NCI-H2107 treated with DMSO at 0.1 percent for 48 hours (cell line): Measurements from ENCODE around the gene SQOR.

ENCODE experiments used
- DNase-seq: peaks from one replicate; lab custom pipeline; 2025; ENCODE audit not compliant: unreplicated experiment; lab: John Stamatoyannopoulos, UW

The SQOR gene

DNA sequence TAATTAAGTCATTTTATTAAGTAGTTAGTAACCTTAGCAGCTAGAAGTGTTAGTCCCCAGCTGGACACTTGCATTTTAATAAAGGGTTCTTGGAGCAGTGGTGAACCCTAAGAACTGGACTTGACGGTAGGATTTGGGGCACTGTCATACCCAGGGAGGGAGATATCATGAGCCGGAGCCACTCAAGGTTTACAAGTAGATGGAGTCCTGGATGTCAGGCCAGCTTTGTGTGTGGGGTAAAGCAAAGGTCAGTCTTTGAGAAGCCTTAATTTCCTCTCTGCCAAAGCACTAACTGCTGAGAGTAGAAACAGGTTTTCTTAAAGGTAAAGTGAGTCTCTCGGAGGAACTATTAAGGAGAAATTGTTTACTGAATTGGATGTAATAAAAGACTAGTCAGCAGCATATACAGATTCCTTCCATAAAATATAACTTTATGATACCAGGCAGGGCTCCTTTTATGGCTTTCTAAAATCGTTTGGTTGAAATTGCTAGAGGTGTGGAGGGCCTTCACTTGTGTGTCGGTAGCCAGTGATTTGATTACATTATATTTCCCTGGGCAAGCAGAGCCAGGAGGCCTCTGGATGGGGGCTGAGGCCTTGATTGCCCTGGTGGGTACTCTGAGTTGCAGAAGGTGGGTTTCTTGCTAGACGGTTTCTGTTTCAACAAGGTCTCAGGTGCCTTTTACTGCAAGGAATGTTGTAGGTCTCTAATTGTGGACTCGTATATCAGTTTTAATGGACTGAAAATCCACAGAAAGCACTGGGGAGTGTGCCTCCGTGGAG is 23.1 kb downstream of the SQOR start:
- no peak for DNase-seq

DNA sequence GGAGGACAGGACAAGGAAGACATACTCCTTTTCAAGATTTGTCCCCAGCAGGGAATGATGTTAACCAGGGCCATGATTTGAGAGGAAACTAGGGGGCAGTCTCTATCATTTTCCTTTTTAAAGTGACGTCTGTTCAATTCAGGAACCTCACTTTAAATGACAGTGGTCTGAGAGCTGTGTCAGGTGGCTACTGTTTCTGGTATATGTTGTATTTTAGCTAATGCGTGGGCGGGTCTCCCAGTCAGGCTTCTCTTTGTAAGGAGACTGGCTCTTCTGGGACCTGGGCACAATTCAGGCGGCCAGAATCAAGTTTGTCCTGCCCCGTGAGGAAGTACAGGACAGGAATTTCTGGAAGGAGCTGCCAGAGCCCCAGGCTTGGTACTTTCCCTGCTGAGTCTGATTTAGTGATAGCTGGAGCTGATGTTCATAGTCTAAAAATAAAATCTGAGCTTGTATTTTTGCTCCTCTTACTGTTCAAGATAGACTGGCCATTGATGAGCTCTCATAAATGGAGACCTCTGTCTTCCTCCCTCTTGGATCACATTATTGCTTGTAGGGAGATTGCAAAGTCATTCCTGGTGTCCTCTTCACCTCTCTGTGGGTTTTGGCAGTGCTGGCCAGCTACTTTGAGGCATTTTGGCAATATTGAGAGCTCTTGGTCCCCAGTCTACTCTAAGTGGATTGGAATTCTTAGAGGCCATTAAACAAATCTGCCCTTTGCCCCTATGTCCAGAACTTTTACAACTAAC is 25.6 kb downstream of the SQOR start:
- DNase-seq = no peak

DNA sequence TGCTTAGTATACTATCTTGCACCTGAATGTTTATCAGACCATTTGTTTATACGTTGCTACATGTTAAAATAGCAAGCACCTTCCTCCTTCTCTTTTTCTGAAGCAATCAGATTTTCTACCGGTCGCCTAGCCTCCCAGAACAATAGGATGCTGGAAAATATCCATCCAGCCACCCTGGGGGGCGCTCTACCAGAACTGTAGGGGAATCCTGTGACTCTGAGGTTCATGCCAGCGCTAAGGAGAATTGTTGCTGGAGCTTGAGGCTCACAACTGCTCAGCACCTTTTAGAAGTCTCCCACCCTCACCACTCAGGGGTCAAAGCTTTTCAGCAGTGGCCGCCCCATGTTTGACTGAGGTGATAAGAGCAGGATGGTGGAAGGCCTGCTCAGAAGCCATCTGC is 27.5 kb downstream of the SQOR start:
- no peak for DNase-seq

DNA sequence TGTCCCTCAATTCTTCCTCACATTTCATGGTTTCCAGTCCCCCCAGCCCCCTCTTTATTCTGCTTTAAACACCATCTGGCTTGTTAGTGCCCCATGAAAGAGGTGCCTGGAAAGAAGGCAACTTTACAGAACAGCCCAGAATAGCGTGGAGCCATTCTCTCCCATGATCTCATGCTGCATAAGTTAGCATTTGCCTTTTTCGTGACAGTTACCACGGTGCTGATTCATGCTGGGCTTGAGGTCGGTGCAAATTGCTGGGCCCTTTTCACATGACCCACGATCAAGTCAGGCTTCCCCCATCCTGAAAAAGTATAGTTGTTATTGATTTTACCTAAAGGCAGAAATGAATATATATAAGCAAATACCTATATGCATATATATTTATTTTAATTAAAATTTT is 29.6 kb downstream of the SQOR start:
- no peak for DNase-seq

DNA sequence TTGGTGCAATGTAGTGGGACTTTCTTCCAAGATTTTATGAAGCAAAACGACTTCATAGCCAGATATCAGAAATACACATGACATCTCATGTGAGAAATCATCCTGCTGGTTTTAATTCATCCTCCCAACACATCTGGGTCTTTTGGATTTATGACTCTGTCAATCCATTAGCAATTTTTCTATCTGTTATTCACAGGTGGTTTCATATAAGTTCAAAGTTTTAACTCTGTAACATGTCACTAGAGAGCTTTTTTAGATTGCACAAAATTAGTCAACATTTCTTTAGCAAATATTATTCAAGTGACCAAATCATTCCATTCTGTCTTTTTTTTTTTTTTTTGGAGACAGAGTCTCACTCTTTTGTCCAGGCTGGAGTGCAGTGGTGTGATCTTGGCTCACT is 30.4 kb downstream of the SQOR start:
- DNase-seq = no peak

DNA sequence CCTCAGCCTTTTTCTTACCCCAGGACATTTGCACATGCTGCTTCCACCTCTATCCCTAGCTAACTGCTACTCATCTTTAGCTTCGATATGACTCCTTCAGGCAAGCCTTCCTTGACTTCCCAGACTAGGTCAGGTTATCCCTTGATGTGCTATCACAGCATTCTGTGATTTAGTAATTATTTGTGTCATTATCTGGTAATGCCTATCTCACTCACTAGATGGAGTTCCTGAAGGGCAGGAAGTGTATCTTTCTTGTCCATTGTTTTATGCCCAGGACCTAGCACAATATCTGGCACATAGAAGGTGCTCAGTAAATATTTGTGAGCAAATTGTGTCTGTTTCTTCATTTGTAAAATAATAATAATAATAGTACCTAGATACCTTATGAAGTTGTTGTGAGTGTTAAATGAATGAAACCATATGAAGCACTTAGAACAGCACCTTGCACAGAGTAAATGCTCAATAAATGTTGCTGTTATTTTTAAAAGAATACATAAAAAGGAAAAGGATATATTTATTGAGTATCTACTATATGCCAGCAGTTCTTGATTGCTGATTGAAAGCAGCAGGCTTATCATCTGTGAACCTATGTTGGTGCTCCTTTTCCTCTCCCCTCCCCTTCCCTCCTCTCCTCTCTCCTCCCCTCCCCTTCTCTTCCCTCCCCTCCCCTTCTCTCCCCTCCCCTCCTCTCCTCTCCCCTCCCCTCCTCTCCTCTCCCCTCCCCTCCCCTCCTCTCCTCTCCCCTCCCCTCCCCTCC is 31.5 kb downstream of the SQOR start:
- DNase-seq = no peak

DNA sequence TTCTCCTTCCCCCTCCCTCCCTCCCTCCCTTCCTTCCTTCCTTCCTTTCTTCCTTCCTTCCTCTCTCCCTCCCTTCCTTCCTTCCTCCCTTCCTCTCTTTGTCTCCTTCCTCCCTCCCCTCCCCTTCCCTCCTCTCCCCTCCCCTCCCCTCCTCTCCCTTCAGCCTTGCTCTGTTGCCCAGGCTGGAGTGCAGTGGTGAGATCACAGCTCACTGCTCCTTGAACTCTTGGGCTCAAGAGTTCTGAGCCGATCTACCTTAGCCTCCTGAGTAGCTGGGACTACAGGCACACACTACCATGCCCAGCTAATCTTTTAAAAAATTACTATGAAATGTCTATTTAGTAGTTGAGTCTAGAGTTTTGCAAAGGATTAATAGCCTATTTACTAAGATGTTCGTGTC is 32.2 kb downstream of the SQOR start:
- no peak for DNase-seq

DNA sequence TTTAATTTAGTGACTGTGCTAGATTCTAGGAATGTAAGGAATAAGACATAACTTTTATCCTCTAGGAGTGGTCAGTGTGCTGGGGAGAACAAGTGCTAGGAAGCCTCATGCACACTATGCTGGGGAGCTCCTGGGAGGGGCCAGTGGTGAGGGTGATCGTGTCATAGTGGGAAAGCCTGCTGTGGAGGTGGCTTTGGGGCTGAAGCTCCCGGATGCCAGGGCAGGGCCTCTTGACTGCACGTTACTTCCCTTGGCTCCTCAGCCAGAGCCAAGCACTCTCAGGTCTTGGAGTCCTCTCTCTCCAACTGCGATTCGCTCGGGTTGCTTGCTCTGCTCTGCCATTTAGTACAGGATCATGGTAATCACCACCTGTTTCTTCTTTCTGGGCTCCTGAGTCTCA is 33.6 kb downstream of the SQOR start:
- no peak for DNase-seq

DNA sequence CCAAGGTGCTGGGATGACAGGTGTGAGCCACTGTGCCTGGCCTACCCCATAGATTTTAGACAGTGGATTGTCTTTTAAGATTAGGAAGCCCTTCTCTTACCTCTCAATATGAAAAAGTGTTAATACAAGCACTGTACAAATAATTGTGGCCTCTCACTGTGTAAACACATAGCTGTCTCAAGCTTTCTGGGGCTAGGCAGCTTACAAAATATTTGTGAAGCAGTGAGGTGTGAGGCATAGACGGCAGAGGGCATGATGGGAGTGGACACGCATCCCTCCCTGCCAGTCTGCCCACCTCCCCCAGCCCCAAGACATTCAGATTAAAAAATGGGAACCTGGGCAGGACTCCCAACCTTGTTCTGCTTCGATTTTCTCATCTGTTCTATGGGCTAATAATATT is 34.6 kb downstream of the SQOR start:
- DNase-seq = no peak

DNA sequence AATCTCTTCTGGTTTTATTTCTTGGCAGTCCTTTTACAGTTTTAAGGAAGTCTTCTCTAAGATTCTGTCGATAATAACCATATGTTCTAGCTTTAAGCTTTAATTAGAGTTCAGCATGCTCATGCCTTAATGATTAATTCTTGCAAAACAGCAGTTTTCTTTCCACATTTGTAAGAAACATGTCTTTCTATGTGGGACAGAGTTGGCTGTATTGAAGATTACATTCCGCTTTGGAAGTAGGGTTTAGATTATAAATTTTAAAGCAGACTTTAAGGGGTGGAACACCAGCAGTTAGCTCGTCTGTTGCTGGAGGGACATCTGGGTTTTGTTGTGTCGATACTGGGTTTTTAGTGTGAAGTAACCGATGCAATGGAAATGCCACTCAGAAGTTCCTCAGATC is 35.3 kb downstream of the SQOR start:
- DNase-seq = no peak

DNA sequence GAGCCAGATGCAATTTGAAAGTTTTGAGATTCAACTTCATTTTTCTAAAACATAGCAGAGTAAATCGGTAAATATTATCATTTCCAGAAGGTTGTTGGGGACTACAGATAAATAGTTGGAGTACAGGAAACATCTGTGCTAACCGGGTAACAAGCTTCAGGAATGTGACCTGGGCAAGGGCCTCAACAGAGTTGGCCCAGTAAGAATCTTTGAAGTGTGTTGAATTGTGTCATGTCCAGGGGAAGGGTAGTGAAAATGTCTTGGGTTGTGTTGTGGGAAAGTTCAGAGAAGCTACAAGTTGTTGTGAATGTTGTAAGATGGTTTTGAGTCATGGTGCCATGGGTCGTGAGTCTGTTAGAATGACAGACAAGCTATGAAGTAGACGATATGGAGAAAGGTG is 35.7 kb downstream of the SQOR start:
- no peak for DNase-seq

DNA sequence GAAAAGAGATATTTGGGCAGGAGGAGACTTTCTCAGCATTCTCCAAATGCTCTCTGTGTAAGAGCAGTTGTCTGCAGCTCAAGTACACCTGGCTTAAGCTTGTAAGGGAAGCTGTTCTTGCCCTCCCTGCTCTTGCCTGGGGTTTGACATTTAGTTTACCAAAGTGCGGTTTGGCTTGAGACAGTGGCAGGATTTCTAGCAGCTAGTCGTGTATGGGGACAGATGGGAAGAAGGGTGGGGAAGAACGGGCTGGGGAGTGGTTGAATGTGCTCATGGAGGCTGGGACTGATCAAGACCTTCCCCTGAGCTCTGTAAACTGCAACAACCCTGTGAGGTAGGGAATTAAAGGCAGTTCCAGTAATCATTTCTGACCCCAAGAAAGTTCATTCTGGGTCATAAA is 39.8 kb downstream of the SQOR start:
- DNase-seq = no peak

DNA sequence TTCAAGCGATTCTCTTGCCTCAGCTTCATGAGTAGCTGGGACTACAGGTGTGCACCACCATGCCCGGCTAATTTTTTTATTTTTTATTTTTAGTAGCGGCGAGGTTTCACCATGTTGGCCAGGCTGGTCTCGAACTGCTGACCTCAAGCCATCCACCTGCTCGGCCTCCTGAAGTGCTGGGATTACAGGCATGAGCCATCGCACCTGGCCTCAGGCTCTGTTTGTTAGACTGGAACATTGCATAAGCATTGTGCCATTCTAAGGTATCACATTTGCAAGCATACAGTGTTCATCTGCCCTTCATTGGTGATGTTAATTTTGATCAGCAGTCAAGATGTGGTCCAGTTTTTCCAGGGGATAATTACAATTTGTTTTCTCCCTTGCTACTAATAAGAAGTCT is 43.0 kb downstream of the SQOR start:
- DNase-seq = no peak

DNA sequence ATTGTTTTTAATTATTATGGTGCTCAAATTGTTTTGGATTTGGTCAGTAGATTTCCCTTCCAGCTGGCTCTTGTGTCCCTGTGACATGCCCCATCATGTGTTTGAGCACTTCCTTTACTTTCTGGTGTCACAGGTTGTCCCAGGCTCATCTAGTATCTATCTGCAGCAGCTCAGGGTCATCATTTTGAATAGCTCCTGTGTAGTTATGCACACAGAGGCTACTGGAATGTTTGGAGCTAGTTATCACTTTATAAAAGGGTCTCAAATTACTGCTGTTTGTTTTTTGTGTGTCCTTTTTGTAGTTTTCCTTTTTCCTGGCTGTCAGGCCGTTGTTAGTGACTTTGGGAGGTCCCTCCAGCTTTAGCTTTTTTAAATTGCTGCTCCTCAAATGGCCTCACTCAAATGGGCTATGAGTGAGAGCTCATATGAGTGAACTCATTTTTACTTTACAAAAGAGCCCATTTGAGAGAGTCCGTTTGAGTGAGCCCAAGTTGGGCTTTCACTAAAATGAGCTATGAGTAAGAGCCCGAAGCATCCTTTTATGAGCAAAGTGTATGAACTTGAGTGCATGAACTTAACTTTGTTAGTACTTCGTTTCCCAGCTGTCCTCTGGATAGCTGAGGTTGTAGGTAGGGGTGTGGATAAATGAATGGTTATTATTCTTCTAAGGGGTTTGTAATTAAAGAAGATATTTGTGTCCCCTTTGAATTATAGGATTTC is 43.8 kb downstream of the SQOR start:
- no peak for DNase-seq

DNA sequence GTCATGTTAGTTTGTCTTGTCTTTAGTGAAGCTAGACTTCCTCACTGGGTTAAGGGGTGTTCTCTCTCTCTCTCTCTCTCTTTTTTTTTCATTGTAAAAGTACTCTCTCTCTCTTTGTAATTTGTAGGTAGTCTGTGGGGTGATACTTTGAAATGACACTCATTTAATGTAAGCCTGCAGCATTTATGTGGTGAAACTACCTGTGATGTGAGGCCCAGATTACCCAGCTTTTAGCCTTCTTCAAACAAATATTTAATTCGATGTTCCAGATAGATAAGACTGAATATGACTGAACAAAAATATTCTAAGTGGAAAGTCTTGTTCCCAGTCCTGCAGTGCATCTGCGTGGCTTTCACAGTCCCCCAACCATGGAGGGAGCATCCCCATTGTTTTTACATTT is 49.7 kb downstream of the SQOR start:
- no peak for DNase-seq

DNA sequence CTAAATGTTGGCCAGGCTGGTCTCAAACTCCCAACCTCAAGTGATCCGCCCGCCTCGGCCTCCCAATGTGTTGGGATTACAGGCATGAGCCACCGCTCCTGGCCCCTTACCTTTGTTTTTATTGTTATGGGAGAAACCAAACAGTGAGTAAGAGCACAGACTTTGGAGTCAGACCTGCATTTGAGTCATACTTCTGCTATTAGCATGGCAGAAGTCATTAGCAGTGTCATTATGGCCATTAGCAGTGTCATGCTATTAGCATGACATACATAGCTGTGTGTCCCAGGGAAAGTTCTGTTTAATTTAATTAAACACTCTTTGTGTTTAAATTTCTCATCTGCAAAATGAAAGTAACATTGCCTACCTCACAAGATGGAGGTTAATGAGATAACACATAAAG is 54.8 kb downstream of the SQOR start:
- DNase-seq = no peak

DNA sequence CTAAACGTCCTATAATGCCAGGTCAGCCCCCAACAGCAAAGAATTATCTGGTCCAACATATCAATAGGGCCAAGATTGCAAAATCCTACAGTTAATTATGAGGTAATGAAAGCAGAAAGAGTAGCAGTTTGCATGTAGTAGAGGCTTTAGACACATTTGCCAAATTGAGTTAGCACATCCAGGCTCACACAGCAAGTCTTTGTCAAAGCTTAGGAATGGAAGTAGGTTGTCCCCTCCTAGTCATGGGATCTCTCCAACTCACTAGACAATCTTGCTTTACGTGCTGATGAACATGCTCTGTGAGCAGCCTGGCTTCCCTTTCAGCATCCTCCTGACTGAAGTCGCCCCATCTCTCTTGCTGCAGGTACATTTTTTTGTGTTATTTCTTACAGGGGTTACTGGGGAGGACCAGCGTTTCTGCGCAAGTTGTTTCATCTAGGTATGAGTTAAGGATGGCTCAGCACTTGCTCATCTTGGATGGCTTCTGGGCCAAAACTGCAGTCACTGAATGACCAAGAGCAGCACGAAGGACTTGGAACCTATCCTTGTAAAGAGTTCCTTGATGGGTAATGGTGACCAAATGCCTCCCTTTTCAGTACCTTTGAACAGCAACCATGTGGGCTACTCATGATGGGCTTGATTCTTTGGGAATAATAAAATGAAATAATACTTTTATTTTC is 55.9 kb downstream of the SQOR start:
- no peak for DNase-seq

DNA sequence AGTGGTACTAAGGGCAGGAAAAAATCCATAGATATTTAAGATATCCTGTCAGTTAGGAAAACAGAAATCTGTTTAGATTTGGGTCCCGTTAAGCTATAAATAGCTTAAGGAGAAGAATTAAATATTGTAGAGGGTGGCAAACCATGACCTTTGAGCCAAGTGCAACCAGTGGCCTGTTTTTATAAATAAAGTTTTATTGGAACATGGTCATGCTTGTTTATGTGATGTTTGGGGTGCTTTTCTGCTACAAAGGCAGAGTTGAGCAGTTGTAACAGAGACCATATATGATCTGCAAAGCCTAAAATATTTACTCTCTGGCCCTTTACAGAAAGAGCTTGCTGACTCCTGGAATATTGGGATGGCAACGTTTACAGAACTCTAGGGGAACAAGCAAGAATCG is 66.3 kb downstream of the SQOR start:
- DNase-seq = no peak

DNA sequence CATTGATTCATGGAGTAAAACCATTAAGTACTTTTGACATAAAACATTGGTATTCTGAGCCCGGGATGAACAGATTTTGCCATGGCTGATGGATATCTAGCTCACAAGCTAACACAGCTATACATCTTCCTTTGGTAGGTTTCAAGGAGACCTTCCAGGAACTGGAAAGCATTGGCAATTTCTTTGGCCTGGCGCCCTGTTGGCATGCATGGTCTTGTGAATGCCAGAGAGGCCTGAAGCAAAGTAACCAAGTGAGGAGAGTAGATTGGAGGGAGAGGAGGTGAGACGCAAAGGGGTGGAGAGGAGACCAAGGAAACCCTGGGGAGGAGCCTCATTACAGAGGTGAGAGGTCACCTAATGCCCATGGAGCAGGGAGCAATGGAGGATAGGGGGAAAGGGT is 67.2 kb downstream of the SQOR start:
- DNase-seq = no peak

DNA sequence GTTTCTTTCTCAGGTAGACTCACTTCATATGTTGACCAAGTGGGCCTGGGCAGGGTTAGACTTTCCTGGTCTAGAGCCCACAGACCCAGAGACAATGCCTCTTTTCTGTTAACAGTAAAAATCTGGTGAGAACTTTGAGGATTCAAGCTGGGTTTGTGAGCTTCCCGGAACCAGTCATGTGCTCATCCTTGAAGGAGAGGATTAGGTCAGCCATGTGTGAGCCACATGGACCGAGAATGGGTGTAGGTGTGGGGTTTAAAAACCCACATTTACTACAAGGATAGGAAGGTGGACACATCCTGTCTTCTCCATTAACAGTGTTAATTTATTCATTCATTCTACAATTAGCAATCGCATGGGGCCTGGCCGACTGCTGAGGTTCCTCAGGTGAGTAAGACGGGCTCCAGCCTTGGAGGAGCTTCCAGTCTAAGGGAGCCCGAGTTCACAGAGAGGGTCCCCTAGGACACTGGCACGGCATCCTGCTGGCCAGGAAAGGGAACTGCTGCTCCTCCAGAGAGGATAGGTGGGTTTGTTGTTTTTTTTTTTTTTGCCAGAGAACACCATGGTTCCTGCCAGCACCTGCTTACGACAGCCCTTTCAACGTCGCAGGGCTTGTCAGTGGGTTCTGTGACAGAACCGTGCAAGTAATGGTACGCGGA is 69.0 kb downstream of the SQOR start:
- DNase-seq = no peak
